K562 (cell line): ENCODE results near the gene SPATA17. TPM values are rescaled to one million over a fixed set of nuclear protein-coding genes. Genes with fewer than 3 reads are reported as not detected.

Experiments used
- ATAC-seq: fragments of 200-7000 bp; cut with Tn5 transposase; 3 replicates; pipeline ENCODE4 v1.9.1; 2020; ENCODE audit warnings: moderate library complexity
- BruUV-seq: library from RNA; stranded (reverse); fragments of 400-500 nt; replicated peaks from 2 replicates; lab custom pipeline; 2021; lab: Mats Ljungman, UMichigan
- CTCF ChIA-PET: fragments of 300-600 bp; formaldehyde crosslinking; extraction: SDS; loops from one replicate; lab custom pipeline; 2021; ENCODE audit warnings: low intra/inter-chr PET ratio; lab: Yijun Ruan, JAX
- POLR2A ChIA-PET: fragments of 300-600, 350-650 bp; sonication (Branson Sonifier 250); formaldehyde crosslinking; extraction: SDS; loops from one replicate; lab custom pipeline; 2021; ENCODE audit warnings: antibody characterized with exemption, inconsistent platforms; lab: Yijun Ruan, JAX
- DNase-seq, 4 experiments: peaks; one replicate each; pipeline versions ENCODE4 v3.0.0 to v3.0.0-alpha.2; 2011 to 2018; ENCODE audit warnings: low spot score in 3 of 4, mixed read lengths in 3 of 4; ENCODE audit errors: extremely low read depth in 1 of 4
- FAIRE-seq: peaks from 2 replicates; lab custom pipeline; 2011; peaks lifted over from hg19 to GRCh38; lab: Jason Lieb, UNC
- H2AFZ ChIP-seq: 2 replicates; pipeline ENCODE4 v1.6.0; 2011; ENCODE audit warnings: low read depth, low read length, control low read depth, inconsistent platforms
- H3K27ac ChIP-seq: fragments of 200-600 bp; 3 replicates; pipeline ENCODE4 v1.8.0; 2011; ENCODE audit warnings: low read depth, mild to moderate bottlenecking, control low read depth, inconsistent platforms, low read length, moderate library complexity, mixed read lengths; ENCODE audit errors: extremely low read depth
- H3K27me3 ChIP-seq, 2 experiments: fragments of 300-600 bp in 1 of 2; 2 replicates in 1 of 2; 3 replicates in 1 of 2; pipeline versions ENCODE4 v1.6.0 to v1.8.0; 2011; ENCODE audit warnings: inconsistent platforms in 2 of 2, low read length in 2 of 2, mild to moderate bottlenecking in 1 of 2, mixed read lengths in 1 of 2, moderate library complexity in 1 of 2; ENCODE audit not compliant: control insufficient read depth in 2 of 2, insufficient read depth in 2 of 2
- H3K36me3 ChIP-seq: fragments of 300-600 bp; 3 replicates; pipeline ENCODE4 v1.8.0; 2011; ENCODE audit warnings: mild to moderate bottlenecking, low read length, inconsistent platforms; ENCODE audit not compliant: control insufficient read depth, insufficient read depth
- H3K4me1 ChIP-seq, 2 experiments: fragments of 200-600 bp in 1 of 2; replicated peaks in 1 of 2; 2 replicates in 1 of 2; 3 replicates in 1 of 2; pipeline versions ENCODE4 v1.5.1 to v1.8.0; 2011; ENCODE audit warnings: inconsistent platforms in 2 of 2, low read length in 2 of 2, mild to moderate bottlenecking in 1 of 2, mixed read lengths in 1 of 2, moderate library complexity in 1 of 2; ENCODE audit not compliant: control insufficient read depth in 2 of 2, insufficient read depth in 2 of 2
- H3K4me2 ChIP-seq: 2 replicates; pipeline ENCODE4 v1.6.1; 2011; ENCODE audit warnings: low read length, control low read depth, inconsistent platforms, mixed read lengths; ENCODE audit not compliant: insufficient read depth
- H3K4me3 ChIP-seq: fragments of 200-600 bp; sonication (generic), shearing (Covaris generic); 2 replicates; pipeline ENCODE4 v1.5.1; 2016; ENCODE audit warnings: control low read depth, inconsistent platforms
- H3K79me2 ChIP-seq: fragments of 200-600 bp; 3 replicates; pipeline ENCODE4 v1.8.0; 2011; ENCODE audit warnings: low read length, inconsistent platforms; ENCODE audit not compliant: control insufficient read depth, insufficient read depth
- H3K9ac ChIP-seq, 2 experiments: 2 replicates each; pipeline versions ENCODE4 v1.6.0 to v1.6.1; 2011; ENCODE audit warnings: low read depth in 2 of 2, low read length in 2 of 2, control low read depth in 1 of 2, inconsistent platforms in 1 of 2, mild to moderate bottlenecking in 1 of 2, mixed read lengths in 1 of 2; ENCODE audit not compliant: insufficient read depth in 1 of 2
- H3K9me1 ChIP-seq: one replicate; pipeline ENCODE4 v1.6.0; 2011; ENCODE audit warnings: inconsistent platforms, mild to moderate bottlenecking, low read length, moderate library complexity; ENCODE audit not compliant: control insufficient read depth, insufficient read depth
- H3K9me3 ChIP-seq: replicated peaks from 2 replicates; pipeline ENCODE4 v1.5.1; 2011; ENCODE audit warnings: low read depth, low read length, inconsistent platforms; ENCODE audit not compliant: control insufficient read depth, insufficient read depth
- H4K20me1 ChIP-seq: replicated peaks from 2 replicates; pipeline ENCODE4 v1.6.1; 2011; ENCODE audit warnings: low read length, inconsistent platforms, mixed read lengths; ENCODE audit not compliant: control insufficient read depth, insufficient read depth
- BRCA1 ChIP-seq, 2 experiments: fragments of 450-650 bp in 1 of 2; sonication (generic) in 1 of 2; formaldehyde crosslinking in 1 of 2; IDR thresholded peaks; 2 replicates each; pipeline versions ENCODE4 v1.5.0 to v1.6.1; 2017 to 2020; ENCODE audit warnings: mild to moderate bottlenecking in 1 of 2, missing genetic modification reagents in 1 of 2
- SP1 ChIP-seq: sonication (generic); formaldehyde crosslinking; IDR thresholded peaks from 2 replicates; pipeline ENCODE4 v1.8.1; 2022; ENCODE audit warnings: mild to moderate bottlenecking, missing genetic modification reagents
- ZZZ3 ChIP-seq: fragments of 450-650 bp; IDR thresholded peaks from 2 replicates; pipeline ENCODE4 v1.6.1; 2016; ENCODE audit warnings: antibody characterized with exemption, mild to moderate bottlenecking, moderate library complexity
- WGBS: fragments of 100-300 bp; shearing (Covaris generic); methylation state at CpG from one replicate; pipeline ENCODE4 v1.1.6; 2016; ENCODE audit warnings: low coverage, mixed read lengths; ENCODE audit not compliant: insufficient coverage; ENCODE audit errors: missing lambda C conversion rate; 5-methylcytosine and 5-hydroxymethylcytosine counted together
- in situ Hi-C: fragments of 300-500 bp; cut with MboI; formaldehyde crosslinking; loops from 4 replicates; pipeline ENCODE4 v1.15.0; 2018; ENCODE audit warnings: inconsistent platforms, mixed read lengths
- intact Hi-C: fragments of 100-400 bp; cut with micrococcal nuclease; formaldehyde crosslinking; loops from 2 replicates; pipeline ENCODE4 v1.14.2; 2022
- polyA plus RNA-seq, 8 experiments: library from polyadenylated mRNA; depleted of rRNA in 4 of 8; stranded (reverse) in 5 of 8; unstranded in 3 of 8; fragments of >200 nt; fragmentation: Nextera tagmentation in 2 of 8; fragmentation: Illumina TruSeq in 1 of 8; extraction: Ambion mirVana in 2 of 8; extraction: Trizol in 1 of 8; gene quantifications; 2 replicates each; pipeline versions ENCODE4 v1.2.1 to v1.2.3, GENCODE V29; 2011 to 2014; ENCODE audit warnings: inconsistent platforms in 1 of 8, missing spikeins in 1 of 8
- total RNA-seq, 7 experiments: library from RNA; depleted of rRNA in 6 of 7; stranded (reverse); fragments of >200 nt in 6 of 7; fragmentation: Illumina TruSeq in 2 of 7; extraction: Trizol in 2 of 7; gene quantifications; 2 replicates each; pipeline versions ENCODE4 v1.2.1 to v1.2.3, GENCODE V29; 2011 to 2021; ENCODE audit warnings: low replicate concordance in 1 of 7
- TF ChIP-seq, protein P1 (sequence below): fragments of 450-650 bp; IDR thresholded peaks from 2 replicates; pipeline ENCODE4 v1.6.1; 2016; ENCODE audit warnings: mild to moderate bottlenecking
- TF ChIP-seq, protein P2 (sequence below): fragments of 250-450 bp; sonication (Bioruptor Pico); IDR thresholded peaks from 2 replicates; pipeline ENCODE4 v1.5.0; 2020; ENCODE audit warnings: mild to moderate bottlenecking
- TF ChIP-seq, protein P3 (sequence below): fragments of 250-450 bp; sonication (Bioruptor Pico); IDR thresholded peaks from 2 replicates; pipeline ENCODE4 v1.5.0; 2020; ENCODE audit warnings: mild to moderate bottlenecking, borderline replicate concordance

The SPATA17 gene
- total and polyA plus RNA-seq, 9 of the 15 experiments (the other 6 are each of a cell fraction or from before 2014, with no cell fraction given): 0.04 to 0.11 TPM; not detected in 7

- H3K4me2 ChIP-seq: no peak overlapping the region
- no peak overlapping the region for H3K27ac ChIP-seq
- no TSS peak for BruUV-seq
- no peaks in the 10 kb centered on the region for H3K36me3 ChIP-seq
- in situ Hi-C loops (no loop called here), intact Hi-C loops (no loop called here)
- no peaks in the 10 kb centered on the region for H3K79me2 ChIP-seq
- TF ChIP-seq, protein P1, sequence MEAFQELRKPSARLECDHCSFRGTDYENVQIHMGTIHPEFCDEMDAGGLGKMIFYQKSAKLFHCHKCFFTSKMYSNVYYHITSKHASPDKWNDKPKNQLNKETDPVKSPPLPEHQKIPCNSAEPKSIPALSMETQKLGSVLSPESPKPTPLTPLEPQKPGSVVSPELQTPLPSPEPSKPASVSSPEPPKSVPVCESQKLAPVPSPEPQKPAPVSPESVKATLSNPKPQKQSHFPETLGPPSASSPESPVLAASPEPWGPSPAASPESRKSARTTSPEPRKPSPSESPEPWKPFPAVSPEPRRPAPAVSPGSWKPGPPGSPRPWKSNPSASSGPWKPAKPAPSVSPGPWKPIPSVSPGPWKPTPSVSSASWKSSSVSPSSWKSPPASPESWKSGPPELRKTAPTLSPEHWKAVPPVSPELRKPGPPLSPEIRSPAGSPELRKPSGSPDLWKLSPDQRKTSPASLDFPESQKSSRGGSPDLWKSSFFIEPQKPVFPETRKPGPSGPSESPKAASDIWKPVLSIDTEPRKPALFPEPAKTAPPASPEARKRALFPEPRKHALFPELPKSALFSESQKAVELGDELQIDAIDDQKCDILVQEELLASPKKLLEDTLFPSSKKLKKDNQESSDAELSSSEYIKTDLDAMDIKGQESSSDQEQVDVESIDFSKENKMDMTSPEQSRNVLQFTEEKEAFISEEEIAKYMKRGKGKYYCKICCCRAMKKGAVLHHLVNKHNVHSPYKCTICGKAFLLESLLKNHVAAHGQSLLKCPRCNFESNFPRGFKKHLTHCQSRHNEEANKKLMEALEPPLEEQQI: no peak
- TF ChIP-seq, protein P2, sequence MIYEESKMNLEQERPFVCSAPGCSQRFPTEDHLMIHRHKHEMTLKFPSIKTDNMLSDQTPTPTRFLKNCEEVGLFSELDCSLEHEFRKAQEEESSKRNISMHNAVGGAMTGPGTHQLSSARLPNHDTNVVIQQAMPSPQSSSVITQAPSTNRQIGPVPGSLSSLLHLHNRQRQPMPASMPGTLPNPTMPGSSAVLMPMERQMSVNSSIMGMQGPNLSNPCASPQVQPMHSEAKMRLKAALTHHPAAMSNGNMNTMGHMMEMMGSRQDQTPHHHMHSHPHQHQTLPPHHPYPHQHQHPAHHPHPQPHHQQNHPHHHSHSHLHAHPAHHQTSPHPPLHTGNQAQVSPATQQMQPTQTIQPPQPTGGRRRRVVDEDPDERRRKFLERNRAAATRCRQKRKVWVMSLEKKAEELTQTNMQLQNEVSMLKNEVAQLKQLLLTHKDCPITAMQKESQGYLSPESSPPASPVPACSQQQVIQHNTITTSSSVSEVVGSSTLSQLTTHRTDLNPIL: no peak
- TF ChIP-seq BRCA1 (IDR thresholded peaks at IDR 0.05) (no peak), BRCA1 (CRISPR knock-in tag; IDR thresholded peaks at IDR 0.05) (no peak), ZZZ3 (no peak), SP1 (CRISPR knock-in tag) (no peak)
- TF ChIP-seq, protein P3, sequence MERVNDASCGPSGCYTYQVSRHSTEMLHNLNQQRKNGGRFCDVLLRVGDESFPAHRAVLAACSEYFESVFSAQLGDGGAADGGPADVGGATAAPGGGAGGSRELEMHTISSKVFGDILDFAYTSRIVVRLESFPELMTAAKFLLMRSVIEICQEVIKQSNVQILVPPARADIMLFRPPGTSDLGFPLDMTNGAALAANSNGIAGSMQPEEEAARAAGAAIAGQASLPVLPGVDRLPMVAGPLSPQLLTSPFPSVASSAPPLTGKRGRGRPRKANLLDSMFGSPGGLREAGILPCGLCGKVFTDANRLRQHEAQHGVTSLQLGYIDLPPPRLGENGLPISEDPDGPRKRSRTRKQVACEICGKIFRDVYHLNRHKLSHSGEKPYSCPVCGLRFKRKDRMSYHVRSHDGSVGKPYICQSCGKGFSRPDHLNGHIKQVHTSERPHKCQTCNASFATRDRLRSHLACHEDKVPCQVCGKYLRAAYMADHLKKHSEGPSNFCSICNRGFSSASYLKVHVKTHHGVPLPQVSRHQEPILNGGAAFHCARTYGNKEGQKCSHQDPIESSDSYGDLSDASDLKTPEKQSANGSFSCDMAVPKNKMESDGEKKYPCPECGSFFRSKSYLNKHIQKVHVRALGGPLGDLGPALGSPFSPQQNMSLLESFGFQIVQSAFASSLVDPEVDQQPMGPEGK (CRISPR knock-in tag): no peak
- no peak for FAIRE-seq
- H3K4me1 ChIP-seq: no peaks in the 10 kb centered on the region
- ChIA-PET CTCF (no interaction called here), POLR2A (no interaction called here)
- no peaks in the 10 kb centered on the region for H3K9me1 ChIP-seq
- WGBS: 0% methylated on average over 2 of the region's 2 CpGs
- no peaks in the 10 kb centered on the region for H3K27me3 ChIP-seq
- no peak overlapping the region for H2AFZ ChIP-seq
- ATAC-seq: no peak
- no peaks in the 10 kb centered on the region for H4K20me1 ChIP-seq
- no peaks in the 10 kb centered on the region; the same call in 1 of the 2 replicates for H3K9me3 ChIP-seq
- no peak for DNase-seq
- no peak overlapping the region for H3K9ac ChIP-seq
- no peak overlapping the region for H3K4me3 ChIP-seq
These were observed 87.7 kb downstream of the SPATA17 start for GRCh38 chr1:217718873-217719272.
